OCI-LY3 (cell line): Measurements from ENCODE around the gene CFAP45.

ENCODE experiments used
- H2AFZ ChIP-seq: fragments of 200-600, 300-600 bp; shearing (Covaris generic); 2 replicates; pipeline ENCODE4 v1.6.0; 2014; ENCODE audit warnings: antibody characterized with exemption, low read depth, low read length
- H3K27ac ChIP-seq: fragments of 200-600, 300-600 bp; sonication (generic); 2 replicates; pipeline ENCODE4 v1.5.1; 2014; ENCODE audit warnings: mild to moderate bottlenecking, low read length, moderate library complexity, mixed read lengths
- H3K27me3 ChIP-seq: fragments of 200-600, 300-600 bp; sonication (generic); 2 replicates; pipeline ENCODE4 v1.6.1; 2014; ENCODE audit warnings: low read depth, low read length, mixed read lengths
- H3K36me3 ChIP-seq: fragments of 200-600, 300-600 bp; sonication (generic); replicated peaks from 2 replicates; pipeline ENCODE3; 2014; ENCODE audit warnings: low read depth, low read length, mixed read lengths
- H3K4me1 ChIP-seq: fragments of 300-600, 200-600 bp; sonication (generic); 2 replicates; pipeline ENCODE4 v1.6.1; 2014; ENCODE audit warnings: low read length, mixed read lengths
- H3K4me2 ChIP-seq: fragments of 200-600, 300-600 bp; sonication (generic); 2 replicates; pipeline ENCODE4 v1.6.1; 2014; ENCODE audit warnings: low read length, mixed read lengths
- H3K4me3 ChIP-seq: fragments of 300-600, 200-600 bp; sonication (generic); 2 replicates; pipeline ENCODE4 v1.5.1; 2014; ENCODE audit warnings: antibody characterized with exemption, mild to moderate bottlenecking, low read length, moderate library complexity
- H3K79me2 ChIP-seq: fragments of 300-600, 200-600 bp; shearing (Covaris generic); 2 replicates; pipeline ENCODE4 v1.6.1; 2014; ENCODE audit warnings: mild to moderate bottlenecking, low read length, mixed read lengths
- H3K9ac ChIP-seq: fragments of 300-600, 200-600 bp; shearing (Covaris generic); 2 replicates; pipeline ENCODE4 v1.6.0; 2014; ENCODE audit warnings: mild to moderate bottlenecking, low read length, moderate library complexity
- H3K9me3 ChIP-seq: fragments of 200-600, 300-600 bp; shearing (Covaris generic); 2 replicates; pipeline ENCODE4 v1.6.1; 2014; ENCODE audit warnings: low read length, mixed read lengths; ENCODE audit not compliant: insufficient read depth
- H4K20me1 ChIP-seq: fragments of 200-600, 300-600 bp; sonication (generic); 2 replicates; pipeline ENCODE4 v1.6.1; 2016; ENCODE audit warnings: low read length, mixed read lengths; ENCODE audit not compliant: insufficient read depth
- EZH2phosphoT487 ChIP-seq: fragments of 200-600 bp; shearing (Covaris generic); IDR thresholded peaks from 2 replicates; pipeline ENCODE4 v1.6.1; 2018; ENCODE audit warnings: antibody characterized with exemption, mixed run types, low read depth
- TF ChIP-seq, protein P1 (sequence below): fragments of 200-600, 300-600 bp; sonication (generic); IDR thresholded peaks from 2 replicates; pipeline ENCODE4 v1.5.1; 2014; ENCODE audit warnings: antibody characterized with exemption, low read length, low read depth

Gene CFAP45

DNA sequence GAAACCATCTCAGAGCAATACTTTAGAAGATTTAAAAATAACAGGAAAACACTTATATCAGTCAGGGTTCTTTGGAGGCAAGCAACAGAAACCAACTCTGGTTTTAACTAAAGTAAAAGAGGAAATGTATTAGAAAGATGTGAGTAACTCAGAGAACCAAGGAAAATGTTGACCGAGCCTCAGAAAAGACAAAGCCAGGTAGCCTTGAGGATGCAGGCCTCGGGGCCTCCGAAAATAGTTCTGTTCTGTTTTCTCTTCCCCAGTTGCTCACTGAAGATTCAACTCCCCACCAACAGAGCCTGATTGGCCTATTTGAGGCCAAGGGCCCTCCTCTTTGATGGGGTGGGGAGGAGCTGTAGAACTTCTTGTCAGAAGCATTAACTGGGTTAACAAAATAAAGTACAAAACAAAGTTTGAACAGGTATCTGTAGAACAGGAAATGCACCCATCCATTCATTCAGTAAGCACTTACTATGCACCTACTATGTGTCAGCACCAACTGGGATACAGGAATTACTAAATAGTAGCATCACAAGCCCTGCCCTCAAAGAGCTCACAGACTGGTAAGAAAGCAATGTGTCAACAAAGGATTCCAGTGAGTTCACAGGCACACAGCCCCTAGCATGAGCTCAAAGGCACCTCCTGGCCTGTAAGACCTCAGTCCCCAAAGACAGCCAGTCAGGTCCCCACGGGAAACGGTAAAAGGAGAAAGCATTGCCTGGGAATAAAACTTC, 60.7 kb downstream of the CFAP45 start:
- H3K27me3 ChIP-seq, result peaks cover 71% of the 10 kb centered on the region
- H3K36me3 ChIP-seq, result no peaks in the 10 kb centered on the region
- no peaks in the 10 kb centered on the region for H3K9me3 ChIP-seq
- H3K4me3 ChIP-seq, result peak overlapping the region; percentile 8; the same call in 1 of the 2 replicates
- no peak for TF ChIP-seq EZH2phosphoT487
- TF ChIP-seq, protein P1, sequence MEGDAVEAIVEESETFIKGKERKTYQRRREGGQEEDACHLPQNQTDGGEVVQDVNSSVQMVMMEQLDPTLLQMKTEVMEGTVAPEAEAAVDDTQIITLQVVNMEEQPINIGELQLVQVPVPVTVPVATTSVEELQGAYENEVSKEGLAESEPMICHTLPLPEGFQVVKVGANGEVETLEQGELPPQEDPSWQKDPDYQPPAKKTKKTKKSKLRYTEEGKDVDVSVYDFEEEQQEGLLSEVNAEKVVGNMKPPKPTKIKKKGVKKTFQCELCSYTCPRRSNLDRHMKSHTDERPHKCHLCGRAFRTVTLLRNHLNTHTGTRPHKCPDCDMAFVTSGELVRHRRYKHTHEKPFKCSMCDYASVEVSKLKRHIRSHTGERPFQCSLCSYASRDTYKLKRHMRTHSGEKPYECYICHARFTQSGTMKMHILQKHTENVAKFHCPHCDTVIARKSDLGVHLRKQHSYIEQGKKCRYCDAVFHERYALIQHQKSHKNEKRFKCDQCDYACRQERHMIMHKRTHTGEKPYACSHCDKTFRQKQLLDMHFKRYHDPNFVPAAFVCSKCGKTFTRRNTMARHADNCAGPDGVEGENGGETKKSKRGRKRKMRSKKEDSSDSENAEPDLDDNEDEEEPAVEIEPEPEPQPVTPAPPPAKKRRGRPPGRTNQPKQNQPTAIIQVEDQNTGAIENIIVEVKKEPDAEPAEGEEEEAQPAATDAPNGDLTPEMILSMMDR, result no peak
- H3K4me2 ChIP-seq, result peak overlapping the region; percentile 51
- no peak overlapping the region for H3K9ac ChIP-seq
- no peaks in the 10 kb centered on the region for H3K79me2 ChIP-seq
- peaks cover 26% of the 10 kb centered on the region for H3K4me1 ChIP-seq
- H4K20me1 ChIP-seq, result peaks cover 7% of the 10 kb centered on the region; the same call in 1 of the 2 replicates
- H3K27ac ChIP-seq, result peak overlapping the region; percentile 36
- H2AFZ ChIP-seq, result no peak overlapping the region

DNA sequence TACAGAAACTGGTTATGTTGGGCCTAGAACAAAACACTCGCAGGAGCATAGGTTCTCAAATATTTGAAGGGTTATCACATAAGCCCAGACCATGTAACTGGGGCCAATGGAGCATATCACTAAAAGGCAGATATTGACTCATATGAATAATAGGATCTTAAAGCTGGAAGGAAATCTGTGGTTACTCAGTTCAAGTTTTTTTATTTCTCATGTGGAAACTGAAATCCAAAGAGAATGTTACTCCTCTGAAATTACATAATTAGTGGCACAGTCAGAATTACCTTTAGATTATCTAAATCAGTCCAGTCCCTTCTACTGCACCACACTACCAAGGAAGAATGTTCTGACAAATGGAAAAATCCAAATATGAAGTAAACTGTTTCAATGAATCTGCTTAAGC, 61.2 kb downstream of the CFAP45 start:
- TF ChIP-seq EZH2phosphoT487, result no peak
- TF ChIP-seq, protein P1, result no peak
- Histone ChIP-seq H3K9ac (no peak overlapping the region), H3K36me3 (no peaks in the 10 kb centered on the region), H3K27ac (peak overlapping the region; percentile 36), H2AFZ (no peak overlapping the region), H3K4me2 (peak overlapping the region; percentile 51), H3K9me3 (no peaks in the 10 kb centered on the region), H4K20me1 (peaks cover 7% of the 10 kb centered on the region; the same call in 1 of the 2 replicates), H3K4me3 (0 out of 2 replicates have a peak overlapping the region, but pooled peaks have one; percentile 1), H3K4me1 (peaks cover 26% of the 10 kb centered on the region), H3K27me3 (peaks cover 71% of the 10 kb centered on the region), H3K79me2 (no peaks in the 10 kb centered on the region)

DNA sequence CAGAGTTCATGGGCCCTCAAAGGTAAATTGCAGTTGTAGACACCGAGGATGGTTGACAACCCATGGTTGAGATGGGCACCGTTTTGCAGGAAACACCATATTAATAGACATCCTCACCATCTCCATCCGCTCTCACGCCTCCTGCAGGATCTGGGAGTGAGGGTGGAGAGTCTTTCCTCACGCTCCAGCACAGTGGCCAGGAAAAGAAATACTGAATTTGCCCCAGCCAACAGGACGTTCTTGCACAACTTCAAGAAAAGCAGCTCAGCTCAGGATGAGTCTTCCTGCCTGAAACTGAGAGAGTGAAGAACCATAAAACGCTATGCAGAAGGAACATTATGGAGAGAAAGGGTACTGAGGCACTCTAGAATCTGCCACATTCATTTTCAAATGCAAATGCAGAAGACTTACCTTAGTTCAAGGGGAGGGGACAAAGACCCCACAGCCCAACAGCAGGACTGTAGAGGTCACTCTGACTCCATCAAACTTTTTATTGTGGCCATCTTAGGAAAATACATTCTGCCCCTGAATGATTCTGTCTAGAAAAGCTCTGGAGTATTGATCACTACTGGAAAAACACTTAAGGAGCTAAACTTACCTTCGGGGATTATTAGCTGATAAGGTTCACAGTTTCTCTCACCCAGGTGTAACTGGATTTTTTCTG, 64.0 kb downstream of the CFAP45 start:
- Histone ChIP-seq H3K4me1 (peaks cover 26% of the 10 kb centered on the region), H4K20me1 (peaks cover 7% of the 10 kb centered on the region; the same call in 1 of the 2 replicates), H2AFZ (no peak overlapping the region), H3K4me3 (no peak overlapping the region), H3K4me2 (no peak overlapping the region), H3K9ac (no peak overlapping the region), H3K27me3 (peaks cover 68% of the 10 kb centered on the region), H3K36me3 (no peaks in the 10 kb centered on the region), H3K79me2 (no peaks in the 10 kb centered on the region), H3K9me3 (no peaks in the 10 kb centered on the region), H3K27ac (no peak overlapping the region)
- TF ChIP-seq, protein P1, result peak; percentile 45
- TF ChIP-seq EZH2phosphoT487, result no peak

DNA sequence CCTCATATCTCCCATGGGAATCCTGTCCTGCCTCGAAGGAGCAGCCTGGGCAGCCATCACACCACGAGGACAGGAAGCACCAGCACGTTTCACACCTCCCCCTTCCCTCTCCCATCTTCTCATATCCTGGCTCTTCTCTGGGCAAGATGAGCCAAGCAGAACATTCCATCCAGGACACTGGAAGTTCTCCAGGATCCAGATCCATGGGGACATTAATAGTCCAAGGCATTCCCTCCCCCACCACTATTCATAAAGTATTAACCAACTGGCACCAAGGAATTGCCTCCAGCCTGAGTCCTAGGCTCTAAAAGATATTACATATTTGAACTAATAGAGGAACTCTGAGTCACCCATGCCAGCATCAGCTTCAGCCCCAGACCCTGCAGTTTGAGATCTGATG, 64.6 kb downstream of the CFAP45 start:
- Histone ChIP-seq H3K9ac (no peak overlapping the region), H3K4me3 (no peak overlapping the region), H3K79me2 (no peaks in the 10 kb centered on the region), H3K9me3 (no peaks in the 10 kb centered on the region), H3K27ac (no peak overlapping the region), H3K4me2 (no peak overlapping the region), H4K20me1 (peaks cover 7% of the 10 kb centered on the region; the same call in 1 of the 2 replicates), H2AFZ (no peak overlapping the region), H3K27me3 (peaks cover 66% of the 10 kb centered on the region), H3K36me3 (no peaks in the 10 kb centered on the region), H3K4me1 (peaks cover 22% of the 10 kb centered on the region)
- TF ChIP-seq EZH2phosphoT487, result no peak
- TF ChIP-seq, protein P1, result no peak
